Measurements from ENCODE around the gene ZNF646.
A peak's percentile ranks its signal among the peaks of the same experiment; 100 is the strongest.
"Not testable (repeated sequence)": the region's sequence is repeated elsewhere in the genome, so short reads cannot be mapped to it uniquely, and the experiment has no call there.

The ZNF646 gene

GRCh38 chr16:31099860-31100638 is 25.8 kb downstream of the ZNF646 start:
- DNase-seq (ENCODE audit: low read depth), result peak; percentile 30
- no peak overlapping the region for H3K4me3 ChIP-seq (replicated peaks; ENCODE audit: low read depth, low read length)
- no peak for TF ChIP-seq CTCF (IDR thresholded peaks at IDR 0.05; ENCODE audit: low read length, missing control alignments)

- peak; percentile 24 for DNase-seq (ENCODE audit: low read depth)
- H3K4me3 ChIP-seq (replicated peaks; ENCODE audit: low read depth, low read length), result not testable (repeated sequence)
Observed at GRCh38 chr16:31100876-31101641, 26.8 kb downstream of the ZNF646 start.

- DNase-seq (ENCODE audit: low read depth), result peak; percentile 59
- H3K4me3 ChIP-seq (replicated peaks; ENCODE audit: low read depth, low read length), result no peak overlapping the region
- TF ChIP-seq CTCF (IDR thresholded peaks at IDR 0.05; ENCODE audit: low read length, missing control alignments), result peak; percentile 64
Observed at GRCh38 chr16:31105677-31106213, 31.5 kb downstream of the ZNF646 start.

GRCh38 chr16:31106509-31107464 is 32.6 kb downstream of the ZNF646 start:
- TF ChIP-seq CTCF (IDR thresholded peaks at IDR 0.05; ENCODE audit: low read length, missing control alignments), result no peak
- H3K4me3 ChIP-seq (replicated peaks; ENCODE audit: low read depth, low read length), result no peak overlapping the region
- no peak for DNase-seq (ENCODE audit: low read depth)

- TF ChIP-seq CTCF (IDR thresholded peaks at IDR 0.05; ENCODE audit: low read length, missing control alignments), result no peak
- DNase-seq (ENCODE audit: low read depth), result no peak
- H3K4me3 ChIP-seq (replicated peaks; ENCODE audit: low read depth, low read length), result no peak overlapping the region
Observed at GRCh38 chr16:31107465-31107867, 33.2 kb downstream of the ZNF646 start.

GRCh38 chr16:31108035-31108793 is 34.0 kb downstream of the ZNF646 start, which contains the start of gene BCKDK:
TSS of gene BCKDK (plus strand) at chr16:31108386. CDS start at chr16:31109224, 838 bp downstream.
- peak; percentile 67 for DNase-seq (ENCODE audit: low read depth)
- no peak for TF ChIP-seq CTCF (IDR thresholded peaks at IDR 0.05; ENCODE audit: low read length, missing control alignments)
- peak within 1 kb of the TSS; percentile 83 for H3K4me3 ChIP-seq (replicated peaks; ENCODE audit: low read depth, low read length)

Measured in fibroblast of pulmonary artery (primary cell).